Measurements from ENCODE around the gene COX7C. TPM values are rescaled to one million over a fixed set of nuclear protein-coding genes. Genes with fewer than 3 reads are reported as not detected.

The COX7C gene
- total and polyA plus RNA-seq, 8 donors = 127 to 1,146 (median 538) TPM

DNA sequence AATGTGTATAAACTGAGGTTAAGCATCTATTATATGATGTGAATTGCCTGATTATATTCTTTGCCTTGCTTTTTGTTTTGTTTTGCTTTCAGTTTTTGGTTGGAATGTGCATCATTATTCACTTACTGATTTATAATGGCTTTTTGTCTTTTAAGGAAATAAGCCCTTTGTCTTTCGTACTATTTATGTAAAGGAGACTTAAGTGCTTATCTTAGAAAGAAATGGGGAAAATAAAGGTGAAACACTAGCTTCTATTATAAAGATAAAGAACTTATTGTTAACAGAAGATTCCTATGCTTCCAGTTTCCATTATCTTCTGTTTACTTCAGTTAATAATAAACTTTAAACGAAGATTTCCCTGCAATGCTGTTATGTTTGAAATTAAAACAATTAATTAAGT is 23.3 kb downstream of the COX7C start:
- DNase-seq = no peak
- H3K36me3 ChIP-seq = no peaks in the 10 kb centered on the region
- no peak overlapping the region for H3K27ac ChIP-seq
- H3K9me3 ChIP-seq = no peaks in the 10 kb centered on the region
- intact Hi-C loops (cut with DNase I; ENCODE audit: low total_unique reads) = no loop called here
- H3K27me3 ChIP-seq = no peaks in the 10 kb centered on the region
- no peak for TF ChIP-seq POLR2A (IDR thresholded peaks at IDR 0.05)
- TF ChIP-seq, protein P1, sequence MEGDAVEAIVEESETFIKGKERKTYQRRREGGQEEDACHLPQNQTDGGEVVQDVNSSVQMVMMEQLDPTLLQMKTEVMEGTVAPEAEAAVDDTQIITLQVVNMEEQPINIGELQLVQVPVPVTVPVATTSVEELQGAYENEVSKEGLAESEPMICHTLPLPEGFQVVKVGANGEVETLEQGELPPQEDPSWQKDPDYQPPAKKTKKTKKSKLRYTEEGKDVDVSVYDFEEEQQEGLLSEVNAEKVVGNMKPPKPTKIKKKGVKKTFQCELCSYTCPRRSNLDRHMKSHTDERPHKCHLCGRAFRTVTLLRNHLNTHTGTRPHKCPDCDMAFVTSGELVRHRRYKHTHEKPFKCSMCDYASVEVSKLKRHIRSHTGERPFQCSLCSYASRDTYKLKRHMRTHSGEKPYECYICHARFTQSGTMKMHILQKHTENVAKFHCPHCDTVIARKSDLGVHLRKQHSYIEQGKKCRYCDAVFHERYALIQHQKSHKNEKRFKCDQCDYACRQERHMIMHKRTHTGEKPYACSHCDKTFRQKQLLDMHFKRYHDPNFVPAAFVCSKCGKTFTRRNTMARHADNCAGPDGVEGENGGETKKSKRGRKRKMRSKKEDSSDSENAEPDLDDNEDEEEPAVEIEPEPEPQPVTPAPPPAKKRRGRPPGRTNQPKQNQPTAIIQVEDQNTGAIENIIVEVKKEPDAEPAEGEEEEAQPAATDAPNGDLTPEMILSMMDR (IDR thresholded peaks at IDR 0.05) = no peak
- TF ChIP-seq POLR2AphosphoS5 (IDR thresholded peaks at IDR 0.05) = no peak
- no peak for TF ChIP-seq EP300 (IDR thresholded peaks at IDR 0.05)
- 5 to 12% (median 10%) methylated on average over 2 of the region's 2 CpGs for WGBS, 5 donors
- no peak overlapping the region for H3K4me3 ChIP-seq
- H3K4me1 ChIP-seq = peaks cover 0 to 7% (median 0%) of the 10 kb centered on the region in 4 donors

DNA sequence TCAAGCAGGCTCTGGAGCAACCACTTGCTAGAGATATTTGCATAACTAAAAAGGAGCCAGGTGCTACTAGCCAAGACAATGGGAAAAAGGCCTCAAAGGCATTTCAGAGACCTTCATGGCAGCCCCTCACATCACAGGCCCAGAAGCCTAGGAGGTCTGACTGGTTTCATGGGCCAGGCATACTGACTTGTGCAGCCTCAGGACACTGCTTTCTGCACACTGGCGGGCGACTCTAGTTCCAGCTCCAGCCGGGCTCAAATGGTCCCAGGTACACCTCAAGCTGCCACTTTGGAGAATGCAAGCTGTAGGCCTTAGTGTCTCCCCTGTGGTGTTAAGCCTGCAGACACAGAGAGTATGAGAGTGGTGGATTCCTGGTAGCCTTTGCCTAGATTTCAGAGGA is 27.1 kb downstream of the COX7C start:
- Histone ChIP-seq H3K27me3 (no peaks in the 10 kb centered on the region), H3K4me3 (no peak overlapping the region), H3K36me3 (no peaks in the 10 kb centered on the region), H3K4me1 (peaks cover 0 to 7% (median 0%) of the 10 kb centered on the region in 4 donors), H3K27ac (no peak overlapping the region), H3K9me3 (no peaks in the 10 kb centered on the region)
- no peak for DNase-seq
- WGBS, 5 donors = 96 to 100% (median 97%) methylated on average over 3 of the region's 3 CpGs
- intact Hi-C loops (cut with DNase I; ENCODE audit: low total_unique reads) = no loop called here
- TF ChIP-seq POLR2A (IDR thresholded peaks at IDR 0.05) (no peak), POLR2AphosphoS5 (IDR thresholded peaks at IDR 0.05) (no peak), EP300 (IDR thresholded peaks at IDR 0.05) (no peak)
- TF ChIP-seq, protein P1 (IDR thresholded peaks at IDR 0.05) = no peak

DNA sequence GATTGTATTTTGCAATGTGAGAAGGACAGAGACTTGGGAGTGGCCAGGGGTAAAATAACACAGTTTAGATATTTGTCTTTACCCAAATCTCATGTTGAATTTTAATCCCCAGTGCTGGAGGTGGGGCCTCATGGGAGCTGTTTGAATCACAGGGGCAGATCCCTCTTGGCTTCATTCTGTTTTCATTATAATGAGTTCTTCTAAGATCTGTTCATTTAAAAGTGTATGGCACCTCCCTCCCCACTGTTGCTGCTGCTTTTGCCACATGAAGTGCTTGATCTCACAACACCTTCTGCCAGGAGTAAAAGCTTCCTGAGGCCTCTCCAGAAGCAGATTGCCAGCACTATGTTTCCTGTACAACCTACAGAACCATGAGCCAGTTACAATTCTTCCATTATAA is 28.1 kb downstream of the COX7C start:
- DNase-seq = no peak
- no peak overlapping the region for H3K27ac ChIP-seq
- H3K36me3 ChIP-seq = no peaks in the 10 kb centered on the region
- no peaks in the 10 kb centered on the region for H3K9me3 ChIP-seq
- no peak overlapping the region for H3K4me3 ChIP-seq
- TF ChIP-seq EP300 (IDR thresholded peaks at IDR 0.05) = no peak
- TF ChIP-seq, protein P1 (IDR thresholded peaks at IDR 0.05) = no peak
- TF ChIP-seq POLR2AphosphoS5 (IDR thresholded peaks at IDR 0.05) = no peak
- TF ChIP-seq POLR2A (IDR thresholded peaks at IDR 0.05) = no peak
- peaks cover 0 to 4% (median 0%) of the 10 kb centered on the region in 4 donors for H3K4me1 ChIP-seq
- no peaks in the 10 kb centered on the region for H3K27me3 ChIP-seq
- intact Hi-C loops (cut with DNase I; ENCODE audit: low total_unique reads) = no loop called here

DNA sequence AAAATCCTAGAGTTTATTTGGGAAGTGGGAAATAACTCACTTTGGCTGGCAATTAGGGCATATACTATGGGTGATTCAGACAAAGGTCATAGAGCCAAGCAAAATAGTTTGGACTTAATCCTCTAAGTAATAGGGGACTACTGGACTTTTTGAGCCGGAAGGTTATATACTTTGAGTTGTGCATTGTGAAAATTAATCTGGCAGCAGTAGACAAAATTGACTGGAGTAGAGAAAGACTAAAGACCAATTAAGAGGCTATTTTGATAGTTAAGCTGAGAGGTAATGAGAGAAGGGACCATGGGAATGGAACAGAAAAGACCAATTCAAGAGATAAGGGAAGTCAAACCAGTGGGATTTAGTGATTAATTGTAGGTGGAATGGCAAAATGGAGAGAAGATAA is 28.9 kb downstream of the COX7C start:
- intact Hi-C loops (cut with DNase I; ENCODE audit: low total_unique reads) = no loop called here
- Histone ChIP-seq H3K4me1 (no peaks in the 10 kb centered on the region), H3K9me3 (no peaks in the 10 kb centered on the region), H3K27ac (no peak overlapping the region), H3K27me3 (no peaks in the 10 kb centered on the region), H3K36me3 (no peaks in the 10 kb centered on the region), H3K4me3 (no peak overlapping the region)
- TF ChIP-seq EP300 (IDR thresholded peaks at IDR 0.05) (no peak), POLR2AphosphoS5 (IDR thresholded peaks at IDR 0.05) (no peak), POLR2A (IDR thresholded peaks at IDR 0.05) (no peak)
- TF ChIP-seq, protein P1 (IDR thresholded peaks at IDR 0.05) = no peak
- no peak for DNase-seq
- 81 to 100% (median 88%) methylated on average over 1 of the region's 1 CpG for WGBS, 5 donors

Measured in stomach (tissue), 9 donors.